Measurements from ENCODE around the gene PRM1. TPM values are rescaled to one million over a fixed set of nuclear protein-coding genes. Genes with fewer than 3 reads are reported as not detected.

PRM1 gene
- total RNA-seq, 1 experiment from 2014 or later = not detected

DNA sequence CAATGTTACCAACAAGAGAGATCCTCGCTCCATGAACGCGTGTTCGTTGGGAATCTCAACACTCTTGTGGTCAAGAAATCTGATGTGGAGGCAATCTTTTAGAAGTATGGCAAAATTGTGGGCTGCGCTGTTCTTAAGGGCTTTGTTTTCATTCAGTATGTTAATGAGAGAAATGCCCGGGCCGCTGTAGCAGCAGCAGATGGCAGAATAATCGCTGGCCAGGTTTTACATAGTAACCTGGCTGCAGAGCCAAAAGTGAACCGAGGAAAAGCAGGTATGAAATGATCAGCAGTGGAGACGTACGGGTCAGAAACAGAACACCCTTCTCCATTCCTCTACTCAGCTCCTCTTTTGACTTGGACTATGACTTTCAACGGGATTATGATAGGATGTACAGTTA, 38.5 kb downstream of the PRM1 start:
- H3K36me3 ChIP-seq (ENCODE audit: insufficient read depth, low read length, poor library complexity, severe bottlenecking) = no peaks in the 10 kb centered on the region
- intact Hi-C loops (cut with micrococcal nuclease; ENCODE audit: unreplicated experiment) = no loop called here
- H3K27ac ChIP-seq (ENCODE audit: low read depth, low read length, poor library complexity, severe bottlenecking) = no peak overlapping the region
- H3K4me1 ChIP-seq (ENCODE audit: insufficient read depth, low read length, poor library complexity, severe bottlenecking) = no peaks in the 10 kb centered on the region
- CTCF ChIA-PET = no interaction called here
- no TSS peak for BruUV-seq (replicated peaks)
- POLR2A ChIA-PET (ENCODE audit: low non-redundant PET) = no interaction called here
- TF ChIP-seq, protein P1, sequence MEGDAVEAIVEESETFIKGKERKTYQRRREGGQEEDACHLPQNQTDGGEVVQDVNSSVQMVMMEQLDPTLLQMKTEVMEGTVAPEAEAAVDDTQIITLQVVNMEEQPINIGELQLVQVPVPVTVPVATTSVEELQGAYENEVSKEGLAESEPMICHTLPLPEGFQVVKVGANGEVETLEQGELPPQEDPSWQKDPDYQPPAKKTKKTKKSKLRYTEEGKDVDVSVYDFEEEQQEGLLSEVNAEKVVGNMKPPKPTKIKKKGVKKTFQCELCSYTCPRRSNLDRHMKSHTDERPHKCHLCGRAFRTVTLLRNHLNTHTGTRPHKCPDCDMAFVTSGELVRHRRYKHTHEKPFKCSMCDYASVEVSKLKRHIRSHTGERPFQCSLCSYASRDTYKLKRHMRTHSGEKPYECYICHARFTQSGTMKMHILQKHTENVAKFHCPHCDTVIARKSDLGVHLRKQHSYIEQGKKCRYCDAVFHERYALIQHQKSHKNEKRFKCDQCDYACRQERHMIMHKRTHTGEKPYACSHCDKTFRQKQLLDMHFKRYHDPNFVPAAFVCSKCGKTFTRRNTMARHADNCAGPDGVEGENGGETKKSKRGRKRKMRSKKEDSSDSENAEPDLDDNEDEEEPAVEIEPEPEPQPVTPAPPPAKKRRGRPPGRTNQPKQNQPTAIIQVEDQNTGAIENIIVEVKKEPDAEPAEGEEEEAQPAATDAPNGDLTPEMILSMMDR (conservative IDR thresholded peaks at IDR 0.05; ENCODE audit: low read depth, low read length) = no peak
- no peak for TF ChIP-seq EZH2 (IDR thresholded peaks at IDR 0.05; ENCODE audit: borderline replicate concordance, low read depth, low read length, poor library complexity, severe bottlenecking)
- H3K9me3 ChIP-seq (ENCODE audit: low read depth, low read length, poor library complexity, severe bottlenecking) = no peaks in the 10 kb centered on the region
- DNase-seq (ENCODE audit: low spot score) = no peak
- no peak overlapping the region for H3K4me3 ChIP-seq (ENCODE audit: low read depth, low read length, poor library complexity, severe bottlenecking)
- no peaks in the 10 kb centered on the region for H3K27me3 ChIP-seq (replicated peaks; ENCODE audit: insufficient read depth, low read depth, low read length, poor library complexity)

DNA sequence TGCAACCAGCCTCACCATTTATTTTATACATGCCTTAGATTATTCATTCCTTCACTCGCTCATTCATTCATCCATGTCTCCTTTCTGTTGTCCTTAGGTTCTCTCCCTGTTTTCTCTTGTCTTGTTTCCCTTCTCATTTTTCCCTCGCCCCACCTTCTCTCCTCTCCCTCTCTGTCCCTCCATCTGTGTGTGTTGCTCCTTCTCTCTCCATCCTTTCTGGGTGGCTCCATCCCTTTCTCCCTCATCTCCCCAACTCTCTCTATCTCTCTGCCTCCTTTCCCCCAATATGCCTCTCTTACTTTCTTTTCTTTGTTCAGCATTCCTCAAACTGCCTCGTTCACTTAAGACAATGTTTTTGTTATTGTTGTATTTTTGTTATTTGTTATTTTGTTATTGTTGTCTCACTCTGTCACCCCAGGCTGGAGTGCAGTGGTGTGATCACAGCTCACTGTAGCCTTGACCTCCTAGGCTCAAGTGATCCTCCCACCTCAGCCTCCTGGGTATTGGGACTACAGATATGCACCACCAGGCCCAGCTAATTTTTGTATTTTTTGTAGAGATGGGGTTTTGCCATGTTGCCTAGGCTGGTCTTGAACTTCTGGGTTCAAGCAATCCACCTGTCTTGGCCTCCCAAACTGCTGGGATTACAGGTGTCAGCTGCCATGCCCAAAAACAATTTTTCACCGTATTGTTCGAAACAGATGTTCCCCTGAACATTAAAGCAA, 39.5 kb downstream of the PRM1 start:
- BruUV-seq (replicated peaks) = no TSS peak
- no peak for DNase-seq (ENCODE audit: low spot score)
- Histone ChIP-seq H3K36me3 (ENCODE audit: insufficient read depth, low read length, poor library complexity, severe bottlenecking) (no peaks in the 10 kb centered on the region), H3K9me3 (ENCODE audit: low read depth, low read length, poor library complexity, severe bottlenecking) (no peaks in the 10 kb centered on the region), H3K27ac (ENCODE audit: low read depth, low read length, poor library complexity, severe bottlenecking) (no peak overlapping the region), H3K4me1 (ENCODE audit: insufficient read depth, low read length, poor library complexity, severe bottlenecking) (no peaks in the 10 kb centered on the region), H3K4me3 (ENCODE audit: low read depth, low read length, poor library complexity, severe bottlenecking) (no peak overlapping the region), H3K27me3 (replicated peaks; ENCODE audit: insufficient read depth, low read depth, low read length, poor library complexity) (no peaks in the 10 kb centered on the region)
- intact Hi-C loops (cut with micrococcal nuclease; ENCODE audit: unreplicated experiment) = no loop called here
- CTCF ChIA-PET = no interaction called here
- POLR2A ChIA-PET (ENCODE audit: low non-redundant PET) = no interaction called here
- TF ChIP-seq, protein P1 (conservative IDR thresholded peaks at IDR 0.05; ENCODE audit: low read depth, low read length) = no peak
- TF ChIP-seq EZH2 (IDR thresholded peaks at IDR 0.05; ENCODE audit: borderline replicate concordance, low read depth, low read length, poor library complexity, severe bottlenecking) = no peak

DNA sequence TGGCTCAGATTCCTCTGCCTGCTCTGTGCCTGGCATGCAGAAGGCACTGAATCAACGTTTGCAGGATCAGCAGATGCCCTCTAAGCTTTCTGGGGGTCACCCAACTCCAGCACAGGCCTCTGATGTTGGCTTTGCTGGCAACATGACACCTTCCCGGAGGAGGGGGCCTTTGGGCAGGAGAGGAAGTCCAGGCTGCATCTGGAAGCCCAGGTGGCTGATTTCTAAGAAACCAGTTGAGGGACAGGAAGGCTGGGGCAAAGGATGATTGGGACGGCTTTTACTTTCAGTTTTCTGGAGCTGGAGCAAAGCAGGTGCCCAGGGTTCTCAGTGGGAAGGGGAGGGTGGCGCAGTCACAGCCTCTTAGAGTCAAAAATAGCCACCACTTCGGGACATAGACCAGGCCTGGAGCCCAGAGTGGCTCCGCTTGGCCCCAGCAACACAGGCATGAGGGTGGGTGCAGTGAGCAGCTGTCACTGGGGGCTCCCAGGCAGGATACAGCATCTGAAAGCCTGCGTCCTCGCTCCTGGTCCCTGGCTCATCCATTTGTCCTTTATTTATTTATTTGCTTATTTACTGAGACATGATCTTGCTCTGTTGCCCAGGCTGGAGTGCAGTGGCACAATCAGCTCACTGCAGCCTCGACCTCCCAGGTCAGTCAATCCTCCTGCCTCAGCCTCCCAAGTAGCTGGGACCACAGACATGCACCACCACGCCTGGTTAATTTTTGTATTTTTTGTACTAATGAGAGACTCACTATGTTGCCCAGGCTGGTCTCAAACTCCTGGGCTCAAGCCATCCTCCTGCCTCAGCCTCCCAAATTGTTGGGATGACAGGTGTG, 40.3 kb downstream of the PRM1 start:
- no peak overlapping the region for H3K4me3 ChIP-seq (ENCODE audit: low read depth, low read length, poor library complexity, severe bottlenecking)
- ChIA-PET CTCF (no interaction called here), POLR2A (ENCODE audit: low non-redundant PET) (no interaction called here)
- no peaks in the 10 kb centered on the region for H3K4me1 ChIP-seq (ENCODE audit: insufficient read depth, low read length, poor library complexity, severe bottlenecking)
- no peaks in the 10 kb centered on the region for H3K9me3 ChIP-seq (ENCODE audit: low read depth, low read length, poor library complexity, severe bottlenecking)
- no peak overlapping the region for H3K27ac ChIP-seq (ENCODE audit: low read depth, low read length, poor library complexity, severe bottlenecking)
- intact Hi-C loops (cut with micrococcal nuclease; ENCODE audit: unreplicated experiment) = no loop called here
- TF ChIP-seq, protein P1 (conservative IDR thresholded peaks at IDR 0.05; ENCODE audit: low read depth, low read length) = no peak
- TF ChIP-seq EZH2 (IDR thresholded peaks at IDR 0.05; ENCODE audit: borderline replicate concordance, low read depth, low read length, poor library complexity, severe bottlenecking) = no peak
- H3K36me3 ChIP-seq (ENCODE audit: insufficient read depth, low read length, poor library complexity, severe bottlenecking) = no peaks in the 10 kb centered on the region
- no peaks in the 10 kb centered on the region for H3K27me3 ChIP-seq (replicated peaks; ENCODE audit: insufficient read depth, low read depth, low read length, poor library complexity)
- BruUV-seq (replicated peaks) = no TSS peak
- DNase-seq (ENCODE audit: low spot score) = no peak
